GM21390 (cell line): Measurements from ENCODE around the gene SHC2.

ENCODE experiments used
- ATAC-seq: cut with Tn5 transposase; IDR thresholded peaks from one replicate; pipeline ENCODE4 v1.9.1; 2021; ENCODE audit not compliant: unreplicated experiment

SHC2 gene

GRCh38 chr19:472005-472858 lies 11.4 kb upstream of the SHC2 start:
- ATAC-seq, result no peak

DNA sequence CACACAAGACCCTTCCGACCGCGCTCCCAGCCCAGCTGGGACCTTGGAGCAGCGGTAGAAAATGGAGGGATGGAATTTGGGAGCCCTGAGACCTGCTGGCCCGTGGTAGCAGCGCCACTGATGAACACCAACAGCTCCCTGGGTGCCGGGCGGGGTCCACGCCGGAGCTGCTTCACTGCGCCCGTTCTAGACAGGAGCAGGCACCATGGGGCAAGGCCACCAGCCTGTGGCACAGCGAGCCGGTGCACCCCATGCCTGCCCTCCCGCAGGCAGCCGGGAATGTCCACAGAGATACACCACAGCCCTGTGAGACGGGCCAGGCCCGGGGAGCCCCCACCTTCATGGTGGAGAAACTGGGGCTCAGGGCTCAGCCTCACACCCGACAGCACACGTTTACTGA lies 9.9 kb upstream of the SHC2 start:
- ATAC-seq, result no peak

DNA sequence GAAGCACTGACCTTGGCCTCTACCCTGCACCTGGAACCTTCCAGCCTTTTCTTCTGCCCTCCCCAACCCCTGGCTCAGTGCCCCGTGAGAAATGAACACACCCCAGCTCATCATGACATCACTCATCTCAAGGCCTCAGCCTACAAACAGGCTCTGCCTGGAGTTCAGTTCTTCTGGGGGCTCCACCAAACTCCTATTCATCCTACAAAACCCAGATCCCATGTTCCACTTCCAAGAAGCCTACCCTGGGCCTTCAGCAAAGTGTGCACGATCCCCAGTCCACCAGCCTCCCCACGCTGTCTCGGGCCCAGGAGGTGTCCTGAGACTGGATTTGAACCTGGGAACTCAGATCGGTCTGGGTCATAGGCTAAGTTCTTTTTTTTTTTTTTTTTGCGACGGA lies 9.0 kb upstream of the SHC2 start:
- ATAC-seq, result no peak

GRCh38 chr19:468587-469256 lies 7.9 kb upstream of the SHC2 start:
- no peak for ATAC-seq

DNA sequence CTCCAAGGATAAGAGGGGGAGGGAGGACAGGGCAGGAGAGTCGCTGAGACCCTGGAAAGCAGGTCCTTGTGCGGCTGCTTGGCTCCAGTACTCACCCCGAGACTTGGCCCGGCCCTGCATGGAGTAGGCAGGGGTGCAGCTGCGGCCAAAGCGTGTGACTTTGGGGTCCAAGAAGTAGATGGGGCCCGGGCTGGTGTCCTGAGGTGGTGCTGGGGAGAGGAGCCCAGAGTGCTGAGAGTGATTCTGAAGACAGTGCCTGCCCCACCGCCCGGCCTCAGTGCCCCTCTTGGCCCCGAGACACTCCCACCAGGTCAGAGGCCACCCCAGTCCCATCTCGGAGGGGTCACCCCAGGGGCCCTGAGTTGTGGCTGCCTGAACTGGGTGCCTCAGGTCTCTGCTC lies 6.7 kb upstream of the SHC2 start:
- ATAC-seq, result no peak

DNA sequence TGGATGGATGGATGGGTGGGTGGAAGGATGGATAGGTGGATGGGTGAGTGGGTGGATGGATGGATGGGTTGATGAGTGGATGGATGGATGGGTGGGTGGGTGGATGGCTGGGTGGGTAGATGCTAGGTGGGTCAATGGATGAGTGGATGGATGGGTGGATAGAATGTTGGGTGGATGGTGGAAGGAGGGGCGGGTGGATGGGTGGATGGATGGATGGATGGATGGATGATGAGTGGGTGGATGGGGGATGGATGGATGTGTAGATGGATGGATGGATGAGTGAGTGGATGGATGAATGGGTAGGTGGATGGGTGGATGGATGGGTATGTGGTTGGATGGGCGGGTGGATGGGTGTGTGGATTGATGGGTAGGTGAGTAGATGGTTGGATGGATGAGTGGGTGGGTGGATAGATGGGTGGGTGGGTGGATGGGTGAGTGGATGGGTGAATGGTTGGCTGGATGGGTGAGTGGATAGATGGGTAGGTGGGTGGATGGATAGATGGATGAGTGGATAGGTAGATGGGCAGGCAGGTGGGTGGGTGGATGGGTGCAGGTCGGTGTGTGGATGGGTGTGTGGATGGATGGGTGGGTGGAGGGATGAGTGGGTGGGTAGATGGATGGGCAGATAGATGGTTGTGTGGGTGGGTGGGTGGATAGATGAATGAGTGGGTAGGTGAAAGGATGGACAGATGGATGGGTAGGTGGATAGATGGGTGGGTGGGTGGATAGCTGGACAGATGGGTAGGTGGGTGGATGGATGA lies 4.4 kb upstream of the SHC2 start:
- ATAC-seq, result no peak

DNA sequence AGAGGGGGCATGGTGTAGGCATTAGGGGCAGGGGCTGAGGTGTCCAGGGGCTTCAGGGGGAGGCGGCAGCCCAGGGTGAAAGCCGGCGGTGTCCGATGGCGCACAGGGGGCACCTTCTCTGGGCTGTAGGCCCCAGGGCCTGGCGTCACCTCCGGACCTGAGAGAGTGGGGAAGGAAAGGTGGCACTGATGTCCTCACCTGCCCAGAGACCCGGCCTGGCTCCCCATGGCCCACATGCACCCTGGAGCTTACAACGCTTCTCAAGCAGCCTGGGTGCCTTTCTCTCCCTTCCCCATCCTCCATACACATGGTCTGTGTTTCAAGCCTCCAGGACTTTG lies 3.3 kb upstream of the SHC2 start:
- no peak for ATAC-seq

DNA sequence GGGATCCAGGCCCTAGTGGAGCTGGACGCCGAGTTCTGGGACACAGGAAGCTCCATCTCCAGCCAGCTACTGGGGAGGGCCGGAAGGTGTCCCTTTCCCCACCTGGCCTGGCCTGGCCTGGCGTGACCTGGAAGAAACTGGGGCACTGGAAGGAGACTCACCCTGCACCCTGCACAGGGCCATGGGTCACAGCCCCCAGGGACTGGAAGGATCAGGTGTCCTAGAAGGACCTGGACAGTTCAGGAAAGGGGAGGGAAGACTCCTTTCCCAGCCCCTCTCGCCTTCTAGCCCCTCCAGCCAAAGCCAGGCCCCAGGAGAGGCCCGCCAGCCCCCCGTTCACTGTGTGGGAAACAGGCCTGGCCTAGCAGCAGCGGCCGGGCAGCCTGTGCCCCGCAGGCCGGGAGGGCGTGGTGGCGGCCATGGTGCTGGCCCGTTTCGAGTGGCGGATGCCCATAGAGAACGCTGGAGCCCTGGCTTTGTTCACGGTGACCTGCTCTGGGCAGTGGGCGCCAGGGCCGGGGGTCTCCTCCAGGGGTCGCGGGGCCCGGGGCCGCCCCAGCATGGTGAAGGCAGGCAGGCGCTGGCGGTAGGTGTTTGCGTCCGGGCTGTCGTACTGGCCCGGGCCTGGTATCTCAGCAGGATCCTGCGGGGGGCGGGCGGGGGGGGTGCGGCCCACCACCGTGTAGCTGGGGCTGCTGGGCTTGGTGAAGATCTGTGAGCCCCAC lies 2.8 kb upstream of the SHC2 start:
- no peak for ATAC-seq

DNA sequence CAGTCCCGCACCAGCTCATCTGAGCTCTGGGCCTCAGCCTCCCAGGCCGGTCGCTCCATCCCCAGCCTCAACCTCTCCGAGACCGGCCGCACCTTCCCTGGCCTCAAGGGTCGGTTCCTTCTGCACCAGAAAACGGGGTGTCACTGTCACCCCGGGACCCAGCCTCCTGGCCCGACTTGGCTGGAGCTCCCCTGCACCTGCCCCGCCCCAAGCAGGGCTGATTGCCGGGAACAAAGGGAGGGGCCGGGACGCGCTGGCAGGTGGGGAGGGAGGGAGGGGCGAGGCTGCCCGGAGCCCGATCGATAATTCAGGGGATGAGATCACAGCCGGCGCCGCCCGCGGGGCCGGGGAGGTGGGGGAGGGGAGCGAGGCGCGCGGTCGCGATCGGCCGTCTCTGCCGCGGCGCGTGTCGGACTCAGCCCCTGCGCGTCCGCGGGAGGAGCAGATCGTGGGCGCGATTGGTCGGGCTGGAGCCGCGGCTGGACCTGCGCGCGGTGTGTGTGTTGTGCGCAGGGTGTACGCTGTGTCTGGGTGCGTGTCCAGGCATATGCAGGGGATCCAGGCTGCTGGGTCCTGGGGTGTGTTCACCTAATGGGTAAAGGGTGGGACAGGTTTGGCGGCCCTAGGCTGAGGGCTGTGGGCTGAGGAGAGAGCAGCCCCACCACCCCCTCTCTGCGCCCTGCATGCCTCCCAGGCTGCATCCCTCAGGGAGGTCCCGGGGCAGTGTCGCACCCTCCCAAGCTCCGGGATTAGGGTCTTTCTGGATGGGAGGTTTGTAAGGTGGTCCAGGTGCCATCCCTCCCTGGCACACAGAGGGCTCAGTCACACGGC lies 1.1 kb upstream of the SHC2 start:
- ATAC-seq, result no peak

- ATAC-seq, result no peak
These were observed 915 bp downstream of the SHC2 start for GRCh38 chr19:459724-460511.

DNA sequence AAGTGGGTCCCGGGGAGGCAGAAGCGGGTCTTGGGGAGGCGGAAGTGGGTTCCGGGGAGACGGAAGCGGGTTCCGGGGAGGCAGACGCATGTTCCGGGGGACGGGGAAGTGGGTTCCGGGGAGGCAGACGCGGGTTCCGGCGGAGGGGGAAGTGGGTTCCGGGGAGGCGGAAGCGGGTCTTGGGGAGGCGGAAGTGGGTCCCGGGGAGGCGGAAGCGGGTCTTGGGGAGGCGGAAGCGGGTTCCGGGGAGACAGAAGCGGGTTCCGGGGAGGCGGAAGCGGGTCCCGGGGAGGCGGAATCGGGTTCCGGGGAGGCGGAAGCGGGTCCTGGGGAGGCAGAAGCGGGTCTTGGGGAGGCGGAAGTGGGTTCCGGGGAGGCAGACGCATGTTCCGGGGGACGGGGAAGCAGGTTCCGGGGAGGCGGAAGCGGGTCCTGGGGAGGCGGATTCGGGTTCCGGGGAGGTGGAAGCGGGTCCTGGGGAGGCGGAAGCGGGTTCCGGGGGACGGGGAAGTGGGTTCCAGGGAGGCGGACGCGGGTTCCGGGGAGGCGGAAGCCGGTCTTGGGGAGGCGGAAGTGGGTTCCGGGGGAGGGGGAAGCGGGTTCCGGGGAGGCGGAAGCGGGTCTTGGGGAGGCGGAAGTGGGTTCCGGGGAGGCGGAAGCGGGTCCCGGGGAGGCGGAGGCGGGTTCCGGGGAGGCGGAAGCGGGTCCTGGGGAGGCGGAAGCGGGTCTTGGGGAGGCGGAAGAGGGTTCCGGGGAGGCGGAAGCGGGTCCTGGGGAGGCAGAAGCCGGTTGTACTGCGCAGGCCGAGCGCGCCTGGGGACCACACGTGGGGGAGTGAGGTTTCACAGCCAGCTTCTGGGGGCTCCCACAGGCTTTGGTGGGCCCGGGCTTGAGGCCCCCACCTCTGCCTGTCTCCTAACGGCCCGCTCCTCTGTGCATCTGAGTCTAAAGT lies 2.5 kb downstream of the SHC2 start:
- no peak for ATAC-seq

DNA sequence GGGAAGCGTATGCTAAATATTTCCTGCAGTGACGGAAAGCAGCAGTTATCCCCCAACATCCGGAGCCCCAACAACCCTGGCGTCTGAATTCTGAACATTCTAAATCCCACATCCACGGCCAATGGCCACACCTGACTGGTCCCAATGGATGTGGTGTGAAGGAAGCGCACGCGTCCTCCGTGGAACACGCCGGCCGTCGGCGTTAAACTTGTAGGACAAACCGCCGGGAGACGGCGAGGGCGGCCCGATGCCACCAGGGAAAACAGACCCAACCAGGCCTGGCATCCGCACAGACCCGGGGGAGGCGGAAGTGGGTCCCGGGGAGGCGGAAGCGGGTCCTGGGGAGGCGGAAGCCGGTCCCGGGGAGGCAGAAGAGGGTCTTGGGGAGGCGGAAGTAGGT lies 3.2 kb downstream of the SHC2 start:
- ATAC-seq, result no peak

DNA sequence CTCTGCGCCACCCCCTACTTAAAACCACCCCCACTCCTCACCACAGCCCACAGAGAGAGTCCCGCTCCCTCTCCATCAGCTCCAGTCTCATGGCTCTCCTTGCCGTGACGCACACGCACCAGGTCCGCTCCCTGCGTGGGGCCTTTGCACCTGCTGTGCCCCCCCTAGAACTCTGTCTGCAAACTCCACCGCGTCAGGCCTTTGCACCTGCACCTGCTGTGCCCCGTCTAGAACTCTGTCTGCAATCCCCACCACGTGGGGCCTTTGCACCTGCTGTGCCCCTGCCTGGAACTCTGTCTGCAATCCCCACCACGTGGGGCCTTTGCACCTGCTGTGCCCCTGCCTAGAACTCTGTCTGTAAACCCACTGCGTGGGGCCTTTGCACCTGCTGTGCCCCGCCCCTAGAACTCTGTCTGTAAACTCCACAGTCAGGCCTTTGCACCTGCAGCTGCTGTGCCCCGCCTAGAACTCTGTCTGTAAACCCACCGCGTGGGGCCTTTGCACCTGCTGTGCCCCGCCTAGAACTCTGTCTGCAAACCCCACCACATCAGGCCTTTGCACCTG lies 4.2 kb downstream of the SHC2 start:
- ATAC-seq, result no peak

DNA sequence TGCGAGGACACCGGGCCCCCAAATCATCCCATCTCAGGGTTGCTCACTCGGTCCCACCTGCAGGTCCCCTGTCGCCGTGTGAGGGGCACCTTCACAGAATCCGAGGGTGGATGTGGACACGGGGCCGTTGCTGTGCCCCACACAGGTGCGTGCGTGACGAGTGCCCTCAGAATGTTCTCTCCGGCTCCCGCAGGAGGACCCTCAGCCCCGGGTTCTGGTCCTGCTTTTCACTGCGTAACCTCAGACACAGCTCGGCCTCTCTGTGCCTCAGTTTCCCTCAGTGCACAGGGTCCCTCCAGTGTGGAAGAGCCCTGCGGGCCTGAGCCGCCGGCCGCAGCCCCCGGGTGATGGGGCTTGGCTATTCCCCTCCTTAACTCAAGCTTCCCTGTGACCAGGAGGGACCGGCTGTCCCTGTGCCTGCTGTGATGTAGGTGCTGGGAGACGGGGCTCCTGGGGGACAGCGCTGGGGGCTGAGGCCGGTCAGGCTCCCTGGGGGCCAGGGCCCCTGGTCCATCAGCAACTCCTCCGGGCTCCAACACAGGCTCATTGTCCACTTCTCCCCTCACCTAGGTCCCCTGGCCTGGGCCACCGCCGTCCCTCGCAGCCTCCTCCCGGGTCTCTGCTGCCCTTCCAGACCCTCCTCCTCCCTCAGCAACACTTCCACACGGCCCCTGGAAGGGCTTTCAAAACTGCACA lies 4.8 kb downstream of the SHC2 start:
- no peak for ATAC-seq

GRCh38 chr19:455031-455705 lies 5.7 kb downstream of the SHC2 start:
- ATAC-seq, result no peak

- no peak for ATAC-seq
These were observed 7.2 kb downstream of the SHC2 start for GRCh38 chr19:453606-454005.

- no peak for ATAC-seq
These were observed 8.0 kb downstream of the SHC2 start for GRCh38 chr19:452829-453228.
